HG02588 (cell line): ENCODE measurements around the gene HSD17B8.
A peak's percentile ranks its signal among the peaks of the same experiment; 100 is the strongest.

Source experiments
- ATAC-seq: cut with Tn5 transposase; IDR thresholded peaks from one replicate; pipeline ENCODE4 v1.9.1; 2021; ENCODE audit warnings: mild to moderate bottlenecking, moderate library complexity; ENCODE audit not compliant: unreplicated experiment

Gene HSD17B8

GRCh38 chr6:33236328-33236727, 31.9 kb downstream of the HSD17B8 start:
- no peak for ATAC-seq

GRCh38 chr6:33236852-33237251, 32.4 kb downstream of the HSD17B8 start:
- no peak for ATAC-seq

GRCh38 chr6:33237741-33238140, 33.3 kb downstream of the HSD17B8 start:
- ATAC-seq: no peak

GRCh38 chr6:33241968-33242367, 37.5 kb downstream of the HSD17B8 start:
- no peak for ATAC-seq

GRCh38 chr6:33243476-33243875, 39.0 kb downstream of the HSD17B8 start:
- no peak for ATAC-seq

- ATAC-seq: no peak
These were observed 43.7 kb downstream of the HSD17B8 start for GRCh38 chr6:33247977-33248642.

GRCh38 chr6:33248643-33248931, 44.1 kb downstream of the HSD17B8 start:
- no peak for ATAC-seq

GRCh38 chr6:33248932-33249731, 44.7 kb downstream of the HSD17B8 start:
- peak; percentile 90 for ATAC-seq

GRCh38 chr6:33249732-33250630, 45.5 kb downstream of the HSD17B8 start:
- ATAC-seq: no peak

GRCh38 chr6:33250731-33251130, 46.3 kb downstream of the HSD17B8 start:
- ATAC-seq: no peak

- ATAC-seq: no peak
These were observed 47.0 kb downstream of the HSD17B8 start for GRCh38 chr6:33251395-33252012.

- no peak for ATAC-seq
These were observed 48.3 kb downstream of the HSD17B8 start for GRCh38 chr6:33252759-33253158.

GRCh38 chr6:33254591-33254990, 50.1 kb downstream of the HSD17B8 start:
- no peak for ATAC-seq
